Kidney epithelial cell (primary cell): ENCODE measurements around the gene GRIK4. TPM values are rescaled to one million over a fixed set of nuclear protein-coding genes. Genes with fewer than 3 reads are reported as not detected.

Experiments
- DNase-seq: peaks from one replicate; pipeline ENCODE4 v3.0.0-alpha.2; 2010; ENCODE audit warnings: low read depth
- H3K27me3 ChIP-seq: 2 replicates; pipeline ENCODE4 v1.6.0; 2011; ENCODE audit warnings: low read length; ENCODE audit not compliant: control insufficient read depth, insufficient read depth
- H3K36me3 ChIP-seq: 2 replicates; pipeline ENCODE4 v1.5.1; 2011; ENCODE audit warnings: low read length; ENCODE audit not compliant: control insufficient read depth, insufficient read depth
- H3K4me3 ChIP-seq: 2 replicates; pipeline ENCODE4 v1.5.1; 2011; ENCODE audit warnings: low read depth, mild to moderate bottlenecking, control low read depth, low read length
- total RNA-seq: library from RNA; depleted of rRNA; stranded (reverse); fragments of >200 nt; gene quantifications from 2 replicates; pipeline ENCODE4 v1.2.3, GENCODE V29; 2015
- TF ChIP-seq, protein P1 (sequence below): IDR thresholded peaks from 2 replicates; pipeline ENCODE4 v1.5.1; 2011; ENCODE audit warnings: mild to moderate bottlenecking, moderate library complexity, low read length, control low read depth, inconsistent platforms; ENCODE audit not compliant: insufficient read depth, poor library complexity, severe bottlenecking

Gene GRIK4
- total RNA-seq, 1 donor from 2014 or later = 0.17 TPM

DNA sequence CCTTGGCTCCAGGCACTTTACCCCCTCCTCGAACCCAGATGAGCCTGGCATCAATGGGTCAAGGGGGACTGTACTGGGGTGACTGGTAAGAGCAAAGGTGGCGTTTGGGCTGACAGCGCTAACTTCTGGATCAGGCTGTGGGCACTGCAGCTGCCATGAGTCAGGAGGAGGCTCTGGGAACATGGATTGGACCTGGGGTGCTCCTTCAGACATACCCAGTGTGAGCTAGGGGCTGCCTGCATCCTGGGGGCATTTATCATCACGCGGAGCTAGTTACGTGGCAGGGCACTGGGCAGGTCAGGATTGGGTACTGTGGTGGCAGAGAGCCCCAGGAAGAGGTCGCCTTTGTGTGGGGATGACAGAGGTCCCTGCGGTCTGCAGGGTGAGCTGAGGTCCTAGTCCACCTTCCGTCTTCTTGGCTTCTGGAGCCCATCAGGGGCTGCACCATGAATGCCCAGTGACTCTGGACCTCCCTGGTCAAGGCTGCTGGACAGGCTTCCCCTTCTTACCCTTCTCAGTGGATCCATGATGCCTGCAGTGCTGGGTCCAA is 13.1 kb downstream of the GRIK4 start:
- TF ChIP-seq, protein P1, sequence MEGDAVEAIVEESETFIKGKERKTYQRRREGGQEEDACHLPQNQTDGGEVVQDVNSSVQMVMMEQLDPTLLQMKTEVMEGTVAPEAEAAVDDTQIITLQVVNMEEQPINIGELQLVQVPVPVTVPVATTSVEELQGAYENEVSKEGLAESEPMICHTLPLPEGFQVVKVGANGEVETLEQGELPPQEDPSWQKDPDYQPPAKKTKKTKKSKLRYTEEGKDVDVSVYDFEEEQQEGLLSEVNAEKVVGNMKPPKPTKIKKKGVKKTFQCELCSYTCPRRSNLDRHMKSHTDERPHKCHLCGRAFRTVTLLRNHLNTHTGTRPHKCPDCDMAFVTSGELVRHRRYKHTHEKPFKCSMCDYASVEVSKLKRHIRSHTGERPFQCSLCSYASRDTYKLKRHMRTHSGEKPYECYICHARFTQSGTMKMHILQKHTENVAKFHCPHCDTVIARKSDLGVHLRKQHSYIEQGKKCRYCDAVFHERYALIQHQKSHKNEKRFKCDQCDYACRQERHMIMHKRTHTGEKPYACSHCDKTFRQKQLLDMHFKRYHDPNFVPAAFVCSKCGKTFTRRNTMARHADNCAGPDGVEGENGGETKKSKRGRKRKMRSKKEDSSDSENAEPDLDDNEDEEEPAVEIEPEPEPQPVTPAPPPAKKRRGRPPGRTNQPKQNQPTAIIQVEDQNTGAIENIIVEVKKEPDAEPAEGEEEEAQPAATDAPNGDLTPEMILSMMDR = no peak
- Histone ChIP-seq H3K27me3 (peaks cover 28% of the 10 kb centered on the region), H3K4me3 (no peak overlapping the region), H3K36me3 (no peaks in the 10 kb centered on the region)
- no peak for DNase-seq

DNA sequence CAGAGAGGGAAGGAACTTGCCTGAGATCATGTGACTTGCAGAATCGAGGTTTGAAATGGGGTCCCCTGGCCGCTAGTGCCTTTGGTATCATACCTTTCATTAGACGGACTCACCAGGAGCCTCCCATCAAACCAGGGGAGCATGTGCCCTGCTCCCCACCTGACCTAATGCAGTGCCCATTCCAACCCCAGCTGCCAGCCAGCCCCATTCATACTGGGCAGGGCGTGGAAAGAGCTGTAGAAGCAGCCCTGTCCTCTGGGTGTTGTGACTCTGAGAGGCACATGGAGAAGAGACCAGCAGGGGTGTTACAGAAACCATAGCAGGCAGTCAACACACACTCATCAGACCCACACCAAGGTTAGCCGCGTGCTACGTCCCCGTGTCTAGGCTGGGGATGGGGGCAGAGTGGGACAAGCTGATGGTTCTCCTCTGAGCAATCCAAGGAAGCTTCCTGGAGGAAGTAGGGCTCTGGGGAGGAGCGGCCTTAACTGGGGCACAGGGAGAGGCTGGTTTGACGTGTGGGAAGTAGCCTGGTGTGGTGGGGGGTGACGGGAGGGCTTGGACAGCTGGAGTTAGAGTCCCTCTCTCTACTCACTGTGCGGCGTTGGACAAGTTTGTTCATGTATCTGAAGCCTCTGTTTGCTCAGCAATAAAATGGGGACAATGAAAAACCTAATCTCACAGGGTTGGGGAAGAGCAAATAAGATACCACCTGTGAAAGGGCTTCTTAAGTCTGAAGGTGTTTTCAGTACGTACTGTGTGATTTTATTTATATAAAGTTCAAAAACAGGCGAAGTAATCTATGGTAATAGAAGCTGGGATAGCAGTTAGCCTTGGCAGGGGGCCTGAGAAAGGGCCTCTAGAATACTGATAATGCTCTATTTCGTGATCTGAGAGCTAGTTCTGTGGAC is 14.0 kb downstream of the GRIK4 start:
- peaks cover 28% of the 10 kb centered on the region for H3K27me3 ChIP-seq
- no peak for DNase-seq
- H3K4me3 ChIP-seq = no peak overlapping the region
- H3K36me3 ChIP-seq = no peaks in the 10 kb centered on the region
- TF ChIP-seq, protein P1 = no peak

DNA sequence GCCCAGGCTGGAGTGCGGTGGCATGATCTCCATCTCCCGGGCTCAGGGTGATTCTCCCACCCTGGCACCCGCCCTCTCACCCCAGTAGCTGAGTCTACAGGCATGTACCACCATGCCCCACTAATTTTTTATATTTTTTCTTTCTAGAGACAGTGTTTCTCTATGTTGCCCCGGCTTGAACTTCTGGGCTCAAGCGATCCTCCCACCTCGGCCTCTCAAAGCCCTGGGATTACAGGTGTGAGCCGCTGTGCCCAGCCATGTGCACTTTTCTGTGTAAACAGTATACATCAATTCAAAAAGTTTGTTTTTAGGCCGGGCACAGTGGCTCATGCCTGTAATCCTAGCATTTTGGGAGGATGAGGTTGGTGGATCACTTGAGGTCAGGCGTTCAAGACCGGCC is 14.7 kb downstream of the GRIK4 start:
- no peak for DNase-seq
- Histone ChIP-seq H3K4me3 (no peak overlapping the region), H3K27me3 (peaks cover 26% of the 10 kb centered on the region), H3K36me3 (no peaks in the 10 kb centered on the region)
- TF ChIP-seq, protein P1 = no peak

DNA sequence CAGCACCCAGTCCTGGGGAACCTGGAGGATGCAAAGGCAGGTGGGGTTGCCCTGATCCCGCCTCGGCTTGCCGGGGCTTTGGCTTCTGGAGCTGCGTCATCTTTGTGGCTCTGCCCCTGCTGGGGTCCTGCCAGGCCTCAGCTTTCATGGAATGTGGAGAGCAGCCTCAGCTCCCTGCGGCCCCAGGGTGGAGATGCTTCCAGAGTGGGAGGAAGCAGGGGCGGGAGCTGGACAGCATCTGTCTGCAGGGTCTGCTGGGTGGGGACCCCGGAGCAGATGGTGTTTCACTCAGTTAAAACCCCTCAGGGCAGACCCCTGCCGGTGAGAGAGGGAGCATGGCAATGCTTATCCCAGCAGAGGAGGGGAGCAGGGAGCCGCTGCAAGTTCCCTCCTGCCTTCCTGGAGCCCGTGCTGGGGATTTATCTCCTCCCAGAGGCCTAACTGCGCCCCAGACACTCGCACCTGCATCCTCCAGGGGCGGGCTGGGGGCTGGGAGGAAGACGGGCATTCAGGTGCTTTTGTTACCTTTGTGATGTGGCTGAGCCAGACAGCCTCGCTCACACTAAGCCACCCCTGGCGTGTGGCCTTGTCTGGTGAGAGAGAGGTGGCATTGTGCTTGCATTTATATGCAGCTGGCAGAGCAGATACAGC is 15.7 kb downstream of the GRIK4 start:
- no peak overlapping the region for H3K4me3 ChIP-seq
- TF ChIP-seq, protein P1 = no peak
- H3K36me3 ChIP-seq = no peaks in the 10 kb centered on the region
- peaks cover 26% of the 10 kb centered on the region for H3K27me3 ChIP-seq
- no peak for DNase-seq

DNA sequence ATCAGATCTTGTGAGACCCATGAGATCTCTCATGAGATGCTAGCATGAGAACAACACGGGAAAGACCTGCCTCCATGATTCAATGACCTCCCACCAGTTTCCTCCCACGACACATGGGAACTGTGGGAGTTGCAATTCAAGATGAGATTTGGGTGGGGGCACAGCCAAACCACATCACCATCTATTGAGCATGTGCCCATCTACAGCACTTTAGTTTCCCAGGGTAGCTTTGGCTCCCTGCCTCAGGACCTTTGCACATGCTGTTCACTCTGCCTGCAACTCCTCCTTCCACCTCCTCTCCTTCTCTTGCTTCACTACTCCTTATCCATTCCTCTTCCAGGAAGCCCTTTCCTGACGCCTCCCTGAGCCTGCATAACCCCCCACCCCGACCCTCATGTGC is 17.2 kb downstream of the GRIK4 start:
- H3K4me3 ChIP-seq = no peak overlapping the region
- no peaks in the 10 kb centered on the region for H3K36me3 ChIP-seq
- no peak for DNase-seq
- TF ChIP-seq, protein P1 = no peak
- H3K27me3 ChIP-seq = peaks cover 16% of the 10 kb centered on the region
